GM08714 (cell line): ENCODE measurements around the gene RUNX2.

Experiments used
- H3K4me3 ChIP-seq: fragments of 200-500 bp; sonication (Bioruptor generic); 2 replicates; pipeline ENCODE4 v1.5.1; 2014; ENCODE audit warnings: mild to moderate bottlenecking, low read length, inconsistent platforms
- ZNF274 ChIP-seq: IDR thresholded peaks from 2 replicates; pipeline ENCODE4 v1.6.1; 2012; ENCODE audit warnings: mild to moderate bottlenecking, low read depth, low read length

Gene RUNX2

DNA sequence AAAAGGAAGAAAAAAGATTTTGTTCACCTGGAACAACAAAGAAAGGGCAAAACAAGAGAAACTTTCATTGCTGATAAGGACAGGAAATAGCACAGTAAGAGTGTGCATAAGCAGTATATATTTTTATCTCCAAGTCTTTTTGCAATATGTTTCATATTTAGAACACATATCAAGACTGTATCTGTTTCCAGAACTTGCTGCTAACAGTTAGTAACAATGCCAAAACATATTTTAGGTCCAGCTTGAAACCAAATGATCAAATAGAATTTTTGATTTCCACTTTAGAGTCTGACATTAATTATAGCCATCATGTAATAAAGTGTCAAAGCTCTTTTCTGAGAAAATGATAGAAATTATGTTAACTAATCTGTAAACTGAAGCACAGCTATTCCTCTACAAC is 193.1 kb downstream of the RUNX2 start:
- no peak overlapping the region for H3K4me3 ChIP-seq
- no peak for TF ChIP-seq ZNF274

DNA sequence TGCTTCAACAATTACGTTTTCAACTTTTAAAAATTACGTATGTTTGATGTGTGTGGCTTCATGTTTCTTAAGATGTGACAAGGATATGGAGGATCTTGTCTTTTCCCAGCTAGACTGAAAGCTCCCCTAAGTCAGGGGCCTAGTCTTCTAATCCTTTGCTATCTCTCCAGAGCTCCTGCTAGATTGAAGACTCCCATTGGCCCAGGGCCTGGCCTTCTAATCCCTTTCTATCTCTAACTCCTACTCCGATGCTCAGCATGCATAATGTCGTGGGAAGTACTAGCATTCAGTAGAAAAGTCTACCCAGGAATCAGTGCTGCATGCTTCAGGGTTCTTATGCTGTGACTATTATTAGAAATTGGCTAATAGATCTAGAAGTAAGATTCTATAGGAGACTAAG is 194.4 kb downstream of the RUNX2 start:
- TF ChIP-seq ZNF274: no peak
- H3K4me3 ChIP-seq: no peak overlapping the region

DNA sequence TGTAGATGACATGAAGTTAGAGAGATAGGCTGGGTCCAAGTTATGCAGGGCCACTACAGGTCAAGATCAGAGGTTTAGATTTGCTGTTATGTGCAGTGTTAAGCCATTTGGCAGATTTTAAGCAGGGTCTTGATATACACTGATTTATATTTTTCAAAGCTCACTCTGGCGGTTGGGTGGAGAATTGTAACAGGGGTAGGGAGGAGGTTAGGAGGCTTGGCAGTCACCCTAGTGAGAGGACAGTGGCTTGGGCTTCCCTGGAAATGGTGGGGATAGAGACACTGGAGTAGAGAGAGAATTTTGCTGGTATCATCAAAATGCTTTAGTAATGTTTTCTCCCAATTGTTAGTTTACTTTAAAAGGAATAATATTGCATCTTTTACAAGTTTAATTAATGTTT is 199.1 kb downstream of the RUNX2 start:
- no peak for TF ChIP-seq ZNF274
- no peak overlapping the region for H3K4me3 ChIP-seq

DNA sequence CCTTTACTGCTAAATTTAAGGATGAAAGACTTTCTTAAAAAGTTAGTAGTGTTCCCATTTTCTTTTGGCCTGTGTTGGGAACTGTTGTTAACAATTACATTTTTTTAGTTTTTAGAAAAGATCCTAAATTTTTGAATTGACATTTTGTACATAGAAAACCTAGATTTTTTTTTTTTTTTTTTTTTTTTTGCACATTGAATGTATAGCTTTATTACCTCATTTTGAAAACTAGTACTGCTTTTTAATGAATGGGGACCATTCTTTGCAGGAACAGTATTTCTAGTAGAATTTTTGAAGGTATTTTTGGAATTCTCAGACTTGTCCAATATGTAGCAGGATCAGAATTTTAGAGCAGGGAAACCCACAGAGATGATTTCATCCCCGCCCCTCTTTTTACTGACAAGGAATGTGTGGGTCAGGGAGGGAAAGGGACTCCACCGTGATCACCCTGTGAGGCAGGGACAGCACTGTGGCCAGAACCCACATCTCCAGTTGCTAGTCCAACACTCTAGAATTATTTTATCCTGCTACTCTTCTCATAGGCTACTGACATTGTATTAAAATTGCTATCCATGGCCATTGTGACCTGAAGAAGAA is 204.0 kb downstream of the RUNX2 start:
- H3K4me3 ChIP-seq: no peak overlapping the region
- TF ChIP-seq ZNF274: no peak

DNA sequence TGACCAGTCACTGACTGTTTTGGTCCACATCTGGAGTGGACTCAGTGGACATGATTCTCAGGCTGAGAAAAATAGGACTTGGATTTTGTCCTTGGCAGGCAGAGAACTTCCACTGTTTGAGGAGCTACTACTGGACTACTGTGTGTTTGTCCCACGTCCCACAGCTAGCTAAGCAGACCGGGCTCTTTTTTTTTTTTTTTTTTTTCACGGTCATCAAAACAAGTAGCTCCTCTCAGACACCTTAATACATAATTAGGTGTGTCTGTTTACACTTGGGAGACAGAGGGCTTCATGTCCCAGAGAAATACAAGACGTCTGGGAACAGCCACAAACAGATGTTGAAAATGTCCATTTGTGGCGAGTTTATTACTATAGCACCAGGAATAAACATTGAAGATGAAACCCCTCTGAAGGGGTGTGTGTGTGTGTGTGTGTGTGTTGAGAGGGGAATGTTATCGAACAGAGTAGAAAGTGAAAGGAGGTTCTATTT is 204.6 kb downstream of the RUNX2 start:
- H3K4me3 ChIP-seq: no peak overlapping the region

DNA sequence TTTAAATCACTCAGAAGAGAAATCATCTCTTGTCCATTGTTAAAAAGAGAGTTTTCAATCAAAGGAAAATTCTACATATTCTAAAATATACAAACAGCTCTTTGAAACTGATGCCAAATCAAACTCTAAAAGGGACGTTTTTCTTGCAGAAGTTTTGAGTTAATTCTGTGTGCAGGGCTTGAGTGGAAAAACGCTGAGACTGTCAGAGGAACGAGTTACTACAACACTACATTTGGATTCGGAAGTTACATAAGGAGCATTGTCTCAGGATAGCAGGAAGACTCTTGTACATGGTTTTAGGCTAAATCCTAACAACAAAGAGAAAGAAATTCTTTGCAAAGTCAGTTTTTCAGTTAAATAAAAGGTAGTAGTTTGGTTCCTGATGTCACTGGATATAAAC is 205.3 kb downstream of the RUNX2 start:
- TF ChIP-seq ZNF274: no peak
- H3K4me3 ChIP-seq: no peak overlapping the region

More for the DNA sequence above, 204.6 kb downstream of the RUNX2 start:
- TF ChIP-seq ZNF274: no peak

DNA sequence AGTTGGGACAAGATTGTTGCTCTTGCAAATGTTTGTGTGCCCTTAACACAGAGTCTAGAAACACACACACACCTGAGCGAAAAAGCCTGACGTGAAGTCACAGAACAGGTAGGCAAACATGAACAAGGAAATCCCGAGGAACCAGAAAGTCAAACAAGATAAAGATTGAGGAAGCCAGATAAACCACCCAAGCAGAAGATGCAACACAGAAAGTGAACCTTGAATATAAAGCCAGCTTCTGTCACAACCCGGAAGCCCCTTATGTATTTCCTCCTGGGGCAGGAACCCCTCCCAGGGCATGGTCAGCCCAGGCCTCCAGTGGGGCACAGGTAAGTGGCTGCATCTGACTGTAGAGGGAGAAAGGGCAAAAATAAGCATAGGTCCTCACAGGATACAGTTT is 207.8 kb downstream of the RUNX2 start:
- no peak for TF ChIP-seq ZNF274
- H3K4me3 ChIP-seq: no peak overlapping the region

DNA sequence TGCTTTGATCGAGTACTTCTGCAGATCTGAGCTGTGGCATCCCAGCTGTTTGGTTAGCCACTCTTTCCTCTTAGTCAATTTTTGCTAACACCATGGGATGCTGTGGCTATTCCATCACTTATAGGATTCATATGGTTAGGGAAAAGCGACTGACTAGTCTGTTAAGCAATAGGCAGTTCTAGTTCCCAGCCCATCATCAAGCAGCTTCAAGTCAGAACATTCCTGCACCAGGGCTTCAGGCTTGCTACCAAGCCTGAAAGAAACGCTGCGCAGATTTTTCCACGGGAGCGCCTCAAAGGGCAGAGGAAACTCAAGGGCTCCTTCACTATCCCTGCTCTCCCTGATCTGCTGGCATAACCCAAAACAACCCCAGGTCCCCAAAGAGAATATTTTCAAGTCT is 209.4 kb downstream of the RUNX2 start:
- H3K4me3 ChIP-seq: no peak overlapping the region
- no peak for TF ChIP-seq ZNF274

DNA sequence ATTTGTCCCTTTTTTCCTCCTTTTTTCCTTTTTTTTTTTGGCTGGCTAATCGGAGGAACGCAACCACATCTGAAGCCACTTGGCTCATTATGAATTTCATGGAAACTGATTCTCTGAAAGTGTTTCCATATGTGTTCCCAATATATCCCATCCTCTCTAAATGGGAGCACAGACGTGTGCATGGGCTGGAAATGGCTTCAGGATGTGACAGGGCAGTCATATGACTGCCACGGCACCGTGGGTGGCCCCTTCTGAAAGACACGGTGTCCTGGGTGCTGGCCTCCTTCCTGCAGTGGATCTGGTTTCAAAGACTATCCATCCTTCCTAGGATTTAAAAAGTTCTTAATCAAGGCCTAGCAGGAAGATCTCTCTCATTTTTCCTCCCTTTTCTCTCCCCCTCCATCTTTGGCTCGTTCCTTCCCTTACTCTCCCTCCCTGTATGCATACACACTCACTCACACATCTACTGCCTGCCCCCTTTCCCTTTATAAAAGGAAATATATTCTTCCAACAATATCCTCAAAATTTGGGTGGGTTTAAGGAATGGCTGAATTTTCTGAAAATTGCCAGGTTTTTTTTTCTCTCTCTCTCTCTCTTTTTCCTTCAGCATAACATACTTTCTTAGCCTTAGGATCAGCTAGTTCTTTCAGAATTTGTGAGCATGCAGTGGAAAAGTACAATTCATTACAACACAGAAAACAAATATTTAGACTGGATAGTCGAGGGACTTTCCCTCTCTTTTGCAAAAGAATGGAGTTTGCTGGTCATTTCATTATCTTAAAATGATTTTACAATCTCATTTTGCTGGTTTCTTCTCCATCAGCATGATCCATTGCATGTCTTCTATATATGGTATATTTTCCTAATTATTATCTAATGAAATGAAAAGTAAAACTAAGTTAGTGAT is 210.8 kb downstream of the RUNX2 start:
- no peak overlapping the region for H3K4me3 ChIP-seq
- no peak for TF ChIP-seq ZNF274

DNA sequence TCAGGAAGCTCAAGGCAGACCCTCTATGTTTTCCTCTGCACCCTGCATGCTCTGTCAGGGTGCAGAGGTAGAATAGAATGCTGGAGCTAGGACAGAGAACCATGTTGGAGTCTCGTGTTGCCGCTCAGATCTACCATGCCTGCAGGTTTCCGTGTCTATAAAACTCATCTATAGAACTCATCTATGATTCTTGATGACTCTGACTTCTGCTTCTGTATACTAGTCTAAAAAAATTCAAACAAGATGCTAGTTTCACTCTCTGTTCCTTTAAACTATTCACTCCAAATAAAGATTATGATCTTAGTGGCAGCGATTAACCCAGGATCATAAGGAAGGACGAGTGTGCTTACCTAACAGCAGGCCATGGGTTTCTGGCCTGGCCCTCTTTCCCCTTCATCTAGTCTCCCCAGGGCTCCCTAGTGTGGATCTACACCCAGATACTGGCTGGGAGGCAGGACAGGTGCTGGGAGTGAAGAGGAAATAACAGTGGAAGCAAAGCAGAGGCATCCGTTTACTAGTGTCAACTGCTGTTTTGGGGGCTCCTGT is 212.3 kb downstream of the RUNX2 start:
- no peak overlapping the region for H3K4me3 ChIP-seq
- TF ChIP-seq ZNF274: no peak

DNA sequence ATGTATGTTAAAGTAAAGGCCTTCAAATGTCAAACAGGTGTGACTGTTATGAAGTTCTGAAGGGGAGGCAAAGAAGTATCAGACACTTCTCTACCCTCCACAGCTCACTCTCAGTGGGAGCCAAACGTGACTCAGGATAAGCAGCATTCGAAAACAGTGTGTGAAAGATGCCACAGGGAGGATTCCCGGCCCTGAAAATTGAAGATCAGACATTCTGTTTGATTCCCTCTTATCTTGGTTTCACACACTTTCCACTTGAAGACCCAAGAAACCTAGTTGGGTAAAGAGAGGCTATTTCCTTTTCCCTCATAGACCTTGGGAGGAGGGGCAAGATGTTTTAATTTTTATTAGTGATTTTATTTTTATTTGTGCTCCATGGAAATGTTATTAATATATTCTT is 213.8 kb downstream of the RUNX2 start:
- TF ChIP-seq ZNF274: no peak

DNA sequence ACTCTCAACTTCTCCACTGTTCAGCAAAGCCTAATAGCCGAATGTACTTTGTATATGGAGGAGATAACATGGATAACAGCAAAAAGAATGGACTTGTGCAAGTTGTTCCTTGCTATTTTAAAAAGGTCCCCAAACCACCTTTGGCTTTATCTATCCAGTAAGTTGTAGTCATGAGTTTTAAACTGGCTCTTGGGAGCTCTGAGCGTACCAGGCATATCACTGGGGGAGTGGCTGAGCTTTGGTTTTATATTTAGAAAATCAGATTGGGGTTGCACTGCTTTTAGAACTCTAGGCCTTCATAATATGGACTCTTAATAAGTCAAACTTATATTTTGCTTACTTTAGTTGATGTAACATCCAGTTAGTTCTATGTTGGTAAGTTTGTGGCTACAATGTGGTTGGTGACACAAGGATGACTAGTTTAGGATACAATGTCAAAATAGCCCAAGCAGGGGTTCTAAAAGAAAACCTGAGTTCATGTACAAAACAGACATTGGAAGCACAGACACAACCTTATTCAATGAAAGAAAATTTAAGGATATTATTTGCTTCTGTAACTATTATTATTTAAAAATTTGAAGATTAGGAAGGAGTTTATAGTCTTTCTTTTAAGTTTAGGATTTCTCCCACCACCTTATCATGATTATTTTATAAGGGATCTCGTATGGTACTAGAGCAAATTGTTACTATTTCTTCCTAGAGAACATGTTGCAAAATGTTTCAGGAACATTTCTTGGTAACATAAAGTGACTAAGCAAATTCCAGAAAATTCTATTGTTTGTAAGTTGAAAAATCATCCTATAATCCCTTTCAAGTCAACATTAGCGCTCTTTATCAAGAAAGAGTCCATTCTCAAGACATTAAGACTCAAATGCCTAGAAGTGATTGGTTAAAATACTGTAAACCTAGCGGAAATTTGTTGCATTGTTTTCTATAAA is 215.4 kb downstream of the RUNX2 start:
- no peak for TF ChIP-seq ZNF274
- H3K4me3 ChIP-seq: no peak overlapping the region

More for the DNA sequence above, 213.8 kb downstream of the RUNX2 start:
- H3K4me3 ChIP-seq: no peak overlapping the region

DNA sequence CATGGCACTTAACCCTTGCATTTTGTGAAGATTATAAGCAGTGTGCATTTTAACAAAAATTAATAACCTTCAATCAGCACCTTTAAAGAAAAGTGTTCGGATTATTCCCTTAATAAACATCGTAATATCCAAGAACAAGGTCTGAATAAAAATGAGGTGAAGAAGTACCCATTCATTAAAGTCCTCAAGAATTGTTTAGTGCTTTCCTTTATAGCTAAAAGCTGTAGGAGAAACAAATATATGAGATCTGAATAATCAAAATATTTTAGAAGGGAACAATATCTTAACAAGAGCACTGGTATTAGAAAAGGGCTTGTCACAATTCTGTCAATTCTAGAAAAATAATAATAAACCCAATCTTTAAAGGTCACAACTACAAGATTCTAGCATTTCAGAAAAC is 217.3 kb downstream of the RUNX2 start:
- TF ChIP-seq ZNF274: no peak
- H3K4me3 ChIP-seq: no peak overlapping the region
